ENCODE measurements around the gene ATOSB.

- TF ChIP-seq CTCF (optimal IDR thresholded peaks at IDR 0.05 in 1 of 3, IDR thresholded peaks at IDR 0.05 in 1 of 3, conservative IDR thresholded peaks at IDR 0.05 in 1 of 3; ENCODE audit: extremely low read depth in 1 of 3, insufficient read depth in 2 of 3, low read length in 3 of 3) = no peak
- TF ChIP-seq EZH2 (IDR thresholded peaks at IDR 0.05; ENCODE audit: low read length) = no peak
Measured at GRCh38 chr9:35158501-35159280, 43.0 kb upstream of the ATOSB start.

Measured in keratinocyte (primary cell).